H9 (cell line): Measurements from ENCODE around the gene TLR8. TPM values are rescaled to one million over a fixed set of nuclear protein-coding genes. Genes with fewer than 3 reads are reported as not detected.
"Not testable (repeated sequence)": the region's sequence is repeated elsewhere in the genome, so short reads cannot be mapped to it uniquely, and the experiment has no call there.

Source experiments
- DNase-seq: peaks from one replicate; pipeline ENCODE4 v3.0.0-alpha.2; 2017
- H2AFZ ChIP-seq: one replicate; pipeline ENCODE4 v1.6.1; 2013; ENCODE audit warnings: mild to moderate bottlenecking, low read length, control low read depth, moderate library complexity
- H2AK5ac ChIP-seq: 2 replicates; pipeline ENCODE4 v1.6.1; 2013; ENCODE audit warnings: low read length, control low read depth, mixed read lengths; ENCODE audit not compliant: insufficient read length
- H2BK120ac ChIP-seq: one replicate; pipeline ENCODE4 v1.6.1; 2013; ENCODE audit warnings: low read depth, mild to moderate bottlenecking, low read length, control low read depth, inconsistent platforms; ENCODE audit not compliant: poor library complexity, severe bottlenecking
- H2BK12ac ChIP-seq: 2 replicates; pipeline ENCODE4 v1.6.1; 2013; ENCODE audit warnings: low read length, control low read depth, mixed read lengths, low read depth; ENCODE audit not compliant: insufficient read length
- H2BK15ac ChIP-seq: 2 replicates; pipeline ENCODE4 v1.6.1; 2013; ENCODE audit warnings: low read depth, low read length, control low read depth
- H2BK20ac ChIP-seq: one replicate; pipeline ENCODE4 v1.6.1; 2013; ENCODE audit warnings: low read depth, mild to moderate bottlenecking, low read length, control low read depth, inconsistent platforms; ENCODE audit not compliant: poor library complexity, severe bottlenecking
- H2BK5ac ChIP-seq: 2 replicates; pipeline ENCODE4 v1.6.1; 2013; ENCODE audit warnings: low read length, control low read depth, mixed read lengths; ENCODE audit not compliant: insufficient read length
- H3K14ac ChIP-seq: 2 replicates; pipeline ENCODE4 v1.6.1; 2013; ENCODE audit warnings: low read length, control low read depth; ENCODE audit not compliant: insufficient read depth
- H3K18ac ChIP-seq: 2 replicates; pipeline ENCODE4 v1.6.1; 2013; ENCODE audit warnings: low read depth, mild to moderate bottlenecking, mixed read lengths, low read length, control low read depth; ENCODE audit not compliant: insufficient read length
- H3K23ac ChIP-seq: 2 replicates; pipeline ENCODE4 v1.6.1; 2013; ENCODE audit warnings: low read length, control low read depth, mixed read lengths, low read depth; ENCODE audit not compliant: insufficient read length
- H3K23me2 ChIP-seq: 2 replicates; pipeline ENCODE4 v1.6.1; 2013; ENCODE audit warnings: low read depth, mild to moderate bottlenecking, mixed read lengths, low read length, control low read depth; ENCODE audit not compliant: insufficient read length, poor library complexity, severe bottlenecking
- H3K27ac ChIP-seq: 2 replicates; pipeline ENCODE4 v1.5.1; 2013; ENCODE audit warnings: low read length, control low read depth, mixed read lengths, low read depth; ENCODE audit not compliant: insufficient read length
- H3K27me3 ChIP-seq: 2 replicates; pipeline ENCODE4 v1.6.1; 2013; ENCODE audit warnings: low read length, control low read depth, inconsistent platforms; ENCODE audit not compliant: insufficient read depth
- H3K4ac ChIP-seq: 2 replicates; pipeline ENCODE4 v1.6.1; 2013; ENCODE audit warnings: low read depth, mild to moderate bottlenecking, control low read depth, inconsistent platforms, low read length, moderate library complexity
- H3K4me1 ChIP-seq: 2 replicates; pipeline ENCODE4 v1.6.1; 2013; ENCODE audit warnings: low read length, control low read depth, inconsistent platforms; ENCODE audit not compliant: insufficient read depth
- H3K4me2 ChIP-seq: 2 replicates; pipeline ENCODE4 v1.6.1; 2013; ENCODE audit warnings: low read length, control low read depth, mixed read lengths; ENCODE audit not compliant: insufficient read length, insufficient read depth
- H3K56ac ChIP-seq: 2 replicates; pipeline ENCODE4 v1.6.1; 2013; ENCODE audit warnings: low read depth, mild to moderate bottlenecking, mixed read lengths, low read length, control low read depth; ENCODE audit not compliant: insufficient read length
- H3K79me1 ChIP-seq: 2 replicates; pipeline ENCODE4 v1.6.1; 2013; ENCODE audit warnings: low read depth, mild to moderate bottlenecking, moderate library complexity, low read length, control low read depth, inconsistent platforms; ENCODE audit not compliant: insufficient read depth, poor library complexity, severe bottlenecking
- H3K79me2 ChIP-seq: 2 replicates; pipeline ENCODE4 v1.6.1; 2013; ENCODE audit warnings: low read length, control low read depth, inconsistent platforms; ENCODE audit not compliant: insufficient read depth
- H3K9ac ChIP-seq: 2 replicates; pipeline ENCODE4 v1.6.1; 2013; ENCODE audit warnings: low read length, control low read depth, mixed read lengths; ENCODE audit not compliant: insufficient read length; ENCODE audit errors: extremely low read depth
- H3K9me3 ChIP-seq: one replicate; pipeline ENCODE4 v1.6.1; 2013; ENCODE audit warnings: low read depth, low read length, inconsistent platforms; ENCODE audit not compliant: control insufficient read depth
- H3T11ph ChIP-seq: one replicate; pipeline ENCODE4 v1.6.1; 2013; ENCODE audit warnings: mild to moderate bottlenecking, low read length, control low read depth, inconsistent platforms
- H4K20me1 ChIP-seq: one replicate; pipeline ENCODE4 v1.6.1; 2013; ENCODE audit not compliant: control insufficient read depth, insufficient read length, insufficient read depth
- H4K5ac ChIP-seq: 2 replicates; pipeline ENCODE4 v1.6.1; 2013; ENCODE audit warnings: low read depth, mild to moderate bottlenecking, mixed read lengths, low read length, control low read depth; ENCODE audit not compliant: insufficient read length
- H4K8ac ChIP-seq: replicated peaks from 2 replicates; pipeline ENCODE4 v1.6.1; 2013; ENCODE audit warnings: low read length, control low read depth, mixed read lengths, low read depth; ENCODE audit not compliant: insufficient read length
- H4K91ac ChIP-seq: 2 replicates; pipeline ENCODE4 v1.6.1; 2013; ENCODE audit warnings: low read depth, mild to moderate bottlenecking, moderate library complexity, mixed read lengths, low read length, control low read depth; ENCODE audit not compliant: insufficient read length
- H3K27ac Mint-ChIP-seq, 3 experiments: 2 replicates in 2 of 3; 3 replicates in 1 of 3; pipeline ENCODE4 v1.8.0; 2020 to 2021; ENCODE audit warnings: mixed read lengths in 3 of 3, mild to moderate bottlenecking in 1 of 3, moderate library complexity in 1 of 3
- H3K27me3 Mint-ChIP-seq: 2 replicates; pipeline ENCODE4 v1.8.0; 2021; ENCODE audit warnings: low read depth, mild to moderate bottlenecking, moderate library complexity, mixed read lengths
- H3K36me3 Mint-ChIP-seq, 3 experiments: 2 replicates in 2 of 3; 3 replicates in 1 of 3; pipeline ENCODE4 v1.8.0; 2020 to 2021; ENCODE audit warnings: low read depth in 3 of 3, mixed read lengths in 3 of 3; ENCODE audit not compliant: insufficient read depth in 1 of 3
- H3K4me1 Mint-ChIP-seq, 2 experiments: 2 replicates each; pipeline ENCODE4 v1.8.0; 2020; ENCODE audit warnings: mixed read lengths in 2 of 2
- H3K4me3 Mint-ChIP-seq, 2 experiments: 2 replicates in 1 of 2; 3 replicates in 1 of 2; pipeline ENCODE4 v1.8.0; 2020 to 2021; ENCODE audit warnings: mild to moderate bottlenecking in 2 of 2, mixed read lengths in 2 of 2, moderate library complexity in 1 of 2
- H3K9me3 Mint-ChIP-seq, 2 experiments: 2 replicates in 1 of 2; 3 replicates in 1 of 2; pipeline ENCODE4 v1.8.0; 2020; ENCODE audit warnings: mild to moderate bottlenecking in 2 of 2, mixed read lengths in 2 of 2, moderate library complexity in 1 of 2
- CTCF ChIP-seq: fragments of 200-600 bp; sonication (generic); conservative IDR thresholded peaks from 3 replicates; pipeline ENCODE4 v1.8.0; 2021; ENCODE audit warnings: antibody characterized with exemption, mild to moderate bottlenecking
- WGBS: extraction: QIAGEN DNeasy Blood & Tissue Kit; methylation state at CpG from one replicate; pipeline ENCODE4 v1.1.7; 2013; ENCODE audit warnings: missing lambda C conversion rate, low lambda C conversion rate, mixed read lengths; ENCODE audit not compliant: insufficient read length; ENCODE audit errors: extremely low coverage; 5-methylcytosine and 5-hydroxymethylcytosine counted together
- total RNA-seq: library from RNA; stranded (reverse); gene quantifications from 2 replicates; pipeline ENCODE4 v1.2.1, GENCODE V29; 2021

Gene TLR8
- total RNA-seq, 1 experiment from 2014 or later, result not detected

- Histone ChIP-seq H3K23me2 (no peaks in the 10 kb centered on the region), H3K9ac (no peak overlapping the region), H2AFZ (no peak overlapping the region), H4K8ac (no peak overlapping the region), H3T11ph (no peak overlapping the region), H2BK12ac (no peak overlapping the region), H3K79me1 (no peaks in the 10 kb centered on the region), H2BK15ac (no peak overlapping the region), H3K14ac (no peak overlapping the region), H3K27me3 (no peaks in the 10 kb centered on the region), H3K23ac (no peak overlapping the region), H3K56ac (no peak overlapping the region), H3K9me3 (peaks cover 13% of the 10 kb centered on the region), H3K4me1 (no peaks in the 10 kb centered on the region), H3K18ac (no peak overlapping the region), H3K27ac (no peak overlapping the region), H2AK5ac (no peak overlapping the region), H2BK20ac (no peak overlapping the region), H2BK5ac (no peak overlapping the region), H3K79me2 (no peaks in the 10 kb centered on the region), H3K4me2 (no peak overlapping the region), H4K91ac (no peak overlapping the region), H4K20me1 (no peaks in the 10 kb centered on the region), H3K4ac (no peak overlapping the region), H4K5ac (no peak overlapping the region), H2BK120ac (no peak overlapping the region)
- Mint-ChIP-seq H3K9me3 (peaks cover 84 to 88% of the 10 kb centered on the region in 2 experiments), H3K4me3 (no peak overlapping the region), H3K36me3 (peaks cover 38 to 55% (median 40%) of the 10 kb centered on the region in 3 experiments), H3K4me1 (no peaks in the 10 kb centered on the region), H3K27me3 (peaks cover 2% of the 10 kb centered on the region), H3K27ac (no peak overlapping the region)
- no CpG with 5 or more reads among the region's 1 CpG for WGBS
- DNase-seq, result no peak
- TF ChIP-seq CTCF, result no peak
Measured at GRCh38 chrX:12936947-12937346, 30.5 kb downstream of the TLR8 start.

- not testable (repeated sequence) for H2AK5ac ChIP-seq, H3K27ac Mint-ChIP-seq, H3K9me3 ChIP-seq, H3K9ac ChIP-seq, H3K23ac ChIP-seq, H4K8ac ChIP-seq, H3K4me1 ChIP-seq, H3K27me3 ChIP-seq, DNase-seq, H2BK120ac ChIP-seq, H2BK5ac ChIP-seq, H3K79me1 ChIP-seq, H3K4me1 Mint-ChIP-seq, H3K79me2 ChIP-seq, H3K27me3 Mint-ChIP-seq, H3K14ac ChIP-seq, H3K4me2 ChIP-seq, H2BK20ac ChIP-seq, H2BK15ac ChIP-seq, H4K5ac ChIP-seq, H4K20me1 ChIP-seq, H3K4ac ChIP-seq, H4K91ac ChIP-seq, H3T11ph ChIP-seq, H3K18ac ChIP-seq, H2AFZ ChIP-seq, H3K27ac ChIP-seq, H2BK12ac ChIP-seq, H3K23me2 ChIP-seq, H3K56ac ChIP-seq, H3K4me3 Mint-ChIP-seq
- H3K9me3 Mint-ChIP-seq, result peaks cover 69 to 79% of the 10 kb centered on the region in 2 experiments
- H3K36me3 Mint-ChIP-seq, result peaks cover 36 to 55% (median 47%) of the 10 kb centered on the region in 3 experiments
- WGBS, result no CpG with 5 or more reads among the region's 9 CpGs
Measured at GRCh38 chrX:12940471-12940870, 34.1 kb downstream of the TLR8 start.
